SU-DHL-6 (cell line): ENCODE measurements around the gene TSPAN33.
"Not testable (repeated sequence)": the region's sequence is repeated elsewhere in the genome, so short reads cannot be mapped to it uniquely, and the experiment has no call there.

Experiments
- H2AFZ ChIP-seq: fragments of 200-600 bp; sonication (generic); 2 replicates; pipeline ENCODE4 v1.6.1; 2014; ENCODE audit warnings: low read depth, mild to moderate bottlenecking, moderate library complexity, mixed read lengths, antibody characterized with exemption, low read length; ENCODE audit not compliant: severe bottlenecking
- H3F3A ChIP-seq: fragments of 200-600 bp; shearing (Covaris generic); 2 replicates; pipeline ENCODE4 v1.6.0; 2016; ENCODE audit warnings: antibody characterized with exemption, mild to moderate bottlenecking; ENCODE audit not compliant: insufficient read depth
- H3K27ac ChIP-seq: fragments of 200-600 bp; sonication (generic); 2 replicates; pipeline ENCODE4 v1.5.1; 2016; ENCODE audit warnings: low read depth, mild to moderate bottlenecking, low read length, moderate library complexity, mixed read lengths
- H3K27me3 ChIP-seq: fragments of 200-600 bp; sonication (generic), shearing (Covaris generic); 2 replicates; pipeline ENCODE4 v1.6.0; 2014; ENCODE audit warnings: mild to moderate bottlenecking, low read length
- H3K36me3 ChIP-seq: fragments of 200-600 bp; sonication (generic); 2 replicates; pipeline ENCODE4 v1.6.1; 2014; ENCODE audit warnings: mild to moderate bottlenecking, low read length, mixed read lengths
- H3K4me2 ChIP-seq: fragments of 300-600, 200-600 bp; shearing (Covaris generic), sonication (generic); 2 replicates; pipeline ENCODE4 v1.6.0; 2014; ENCODE audit warnings: low read length, low read depth, mild to moderate bottlenecking; ENCODE audit not compliant: poor library complexity, severe bottlenecking
- H3K4me3 ChIP-seq: fragments of 200-600 bp; sonication (generic); 2 replicates; pipeline ENCODE4 v1.5.1; 2014; ENCODE audit warnings: antibody characterized with exemption, low read length, mild to moderate bottlenecking, mixed read lengths; ENCODE audit not compliant: insufficient read depth, poor library complexity, severe bottlenecking
- H3K79me2 ChIP-seq: fragments of 200-600 bp; sonication (generic); 2 replicates; pipeline ENCODE4 v1.6.1; 2014; ENCODE audit warnings: mild to moderate bottlenecking, low read length, moderate library complexity; ENCODE audit not compliant: insufficient read depth
- H3K9ac ChIP-seq: fragments of 200-600 bp; sonication (generic); 2 replicates; pipeline ENCODE4 v1.7.0; 2014; ENCODE audit warnings: mild to moderate bottlenecking, low read length
- H3K9me2 ChIP-seq: fragments of 200-600 bp; sonication (generic); replicated peaks from 2 replicates; pipeline ENCODE4 v1.6.1; 2014; ENCODE audit warnings: low read length; ENCODE audit not compliant: insufficient read depth
- H3K9me3 ChIP-seq: fragments of 200-600 bp; sonication (generic); 2 replicates; pipeline ENCODE4 v1.6.1; 2014; ENCODE audit warnings: low read length, mixed read lengths; ENCODE audit not compliant: insufficient read depth
- H4K20me1 ChIP-seq: fragments of 200-600 bp; sonication (generic); 2 replicates; pipeline ENCODE4 v1.6.1; 2014; ENCODE audit warnings: low read depth, mild to moderate bottlenecking, antibody characterized with exemption, low read length, moderate library complexity, mixed read lengths
- EZH2phosphoT487 ChIP-seq: fragments of 200-600 bp; sonication (generic), shearing (Covaris generic); conservative IDR thresholded peaks from 2 replicates; pipeline ENCODE4 v1.6.1; 2018; ENCODE audit warnings: mild to moderate bottlenecking, antibody characterized with exemption, low read length, moderate library complexity, mixed read lengths
- TF ChIP-seq, protein P1 (sequence below): fragments of 200-600 bp; sonication (generic); IDR thresholded peaks from one replicate; pipeline ENCODE4 v1.5.1; 2017; ENCODE audit warnings: antibody characterized with exemption, mild to moderate bottlenecking, low read length, moderate library complexity; ENCODE audit not compliant: insufficient read depth, poor library complexity, severe bottlenecking

Gene TSPAN33

GRCh38 chr7:129216101-129216715, 71.7 kb downstream of the TSPAN33 start:
- not testable (repeated sequence) for H3F3A ChIP-seq, H3K9me2 ChIP-seq, H3K79me2 ChIP-seq, H3K36me3 ChIP-seq, H3K27ac ChIP-seq, H3K9me3 ChIP-seq, H3K4me3 ChIP-seq, H2AFZ ChIP-seq, H4K20me1 ChIP-seq, H3K4me2 ChIP-seq, H3K9ac ChIP-seq, H3K27me3 ChIP-seq

DNA sequence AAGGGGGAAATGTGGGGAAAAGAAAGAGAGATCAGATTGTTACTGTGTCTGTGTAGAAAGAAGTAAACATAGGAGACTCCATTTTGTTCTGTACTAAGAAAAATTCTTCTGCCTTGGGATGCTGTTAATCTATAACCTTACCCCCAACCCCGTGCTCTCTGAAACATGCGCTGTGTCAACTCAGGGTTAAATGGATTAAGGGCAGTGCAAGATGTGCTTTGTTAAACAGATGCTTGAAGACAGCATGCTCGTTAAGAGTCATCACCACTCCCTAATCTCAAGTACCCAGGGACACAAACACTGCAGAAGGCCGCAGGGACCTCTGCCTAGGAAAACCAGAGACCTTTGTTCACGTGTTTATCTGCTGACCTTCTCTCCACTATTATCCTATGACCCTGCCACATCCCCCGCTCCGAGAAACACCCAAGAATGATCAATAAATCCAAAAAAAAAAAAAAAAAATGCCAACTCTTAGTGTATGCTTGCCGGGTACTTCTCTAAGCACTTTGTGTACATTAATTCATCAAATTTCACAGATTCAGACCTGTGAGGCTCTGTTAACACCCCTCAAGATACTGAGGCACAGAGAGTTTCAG, 72.4 kb downstream of the TSPAN33 start:
- not testable (repeated sequence) for H3K4me2 ChIP-seq, H3K9me3 ChIP-seq, H3K27ac ChIP-seq, H3K9ac ChIP-seq, H3F3A ChIP-seq, H2AFZ ChIP-seq, H3K4me3 ChIP-seq, H4K20me1 ChIP-seq, H3K9me2 ChIP-seq, H3K27me3 ChIP-seq, H3K36me3 ChIP-seq, H3K79me2 ChIP-seq

GRCh38 chr7:129218514-129219062, 74.1 kb downstream of the TSPAN33 start:
- no peaks in the 10 kb centered on the region for H4K20me1 ChIP-seq
- H3K36me3 ChIP-seq, result no peaks in the 10 kb centered on the region
- H3K4me2 ChIP-seq, result peak overlapping the region; percentile 11
- no peak for TF ChIP-seq EZH2phosphoT487
- TF ChIP-seq, protein P1, sequence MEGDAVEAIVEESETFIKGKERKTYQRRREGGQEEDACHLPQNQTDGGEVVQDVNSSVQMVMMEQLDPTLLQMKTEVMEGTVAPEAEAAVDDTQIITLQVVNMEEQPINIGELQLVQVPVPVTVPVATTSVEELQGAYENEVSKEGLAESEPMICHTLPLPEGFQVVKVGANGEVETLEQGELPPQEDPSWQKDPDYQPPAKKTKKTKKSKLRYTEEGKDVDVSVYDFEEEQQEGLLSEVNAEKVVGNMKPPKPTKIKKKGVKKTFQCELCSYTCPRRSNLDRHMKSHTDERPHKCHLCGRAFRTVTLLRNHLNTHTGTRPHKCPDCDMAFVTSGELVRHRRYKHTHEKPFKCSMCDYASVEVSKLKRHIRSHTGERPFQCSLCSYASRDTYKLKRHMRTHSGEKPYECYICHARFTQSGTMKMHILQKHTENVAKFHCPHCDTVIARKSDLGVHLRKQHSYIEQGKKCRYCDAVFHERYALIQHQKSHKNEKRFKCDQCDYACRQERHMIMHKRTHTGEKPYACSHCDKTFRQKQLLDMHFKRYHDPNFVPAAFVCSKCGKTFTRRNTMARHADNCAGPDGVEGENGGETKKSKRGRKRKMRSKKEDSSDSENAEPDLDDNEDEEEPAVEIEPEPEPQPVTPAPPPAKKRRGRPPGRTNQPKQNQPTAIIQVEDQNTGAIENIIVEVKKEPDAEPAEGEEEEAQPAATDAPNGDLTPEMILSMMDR, result peak; percentile 83
- H3F3A ChIP-seq, result peaks cover 4% of the 10 kb centered on the region; the same call in 1 of the 2 replicates
- H3K27ac ChIP-seq, result no peak overlapping the region
- no peak overlapping the region for H2AFZ ChIP-seq
- no peak overlapping the region for H3K4me3 ChIP-seq
- H3K9me2 ChIP-seq, result no peaks in the 10 kb centered on the region
- H3K79me2 ChIP-seq, result no peaks in the 10 kb centered on the region
- H3K9ac ChIP-seq, result no peak overlapping the region
- H3K9me3 ChIP-seq, result no peaks in the 10 kb centered on the region
- no peaks in the 10 kb centered on the region for H3K27me3 ChIP-seq

GRCh38 chr7:129219166-129219565, 74.7 kb downstream of the TSPAN33 start:
- H3K4me3 ChIP-seq, H3K27ac ChIP-seq, H3K9me3 ChIP-seq, H3K4me2 ChIP-seq, H2AFZ ChIP-seq, H3F3A ChIP-seq, H3K36me3 ChIP-seq, H3K27me3 ChIP-seq, H3K9ac ChIP-seq, H3K9me2 ChIP-seq, H4K20me1 ChIP-seq, H3K79me2 ChIP-seq: not testable (repeated sequence)
